HepG2 (cell line): ENCODE data around the gene CDK11B.
"Not testable (repeated sequence)": the region's sequence is repeated elsewhere in the genome, so short reads cannot be mapped to it uniquely, and the experiment has no call there.

ENCODE experiments used
- AHDC1 ChIP-seq: sonication (generic); formaldehyde crosslinking; IDR thresholded peaks from 2 replicates; pipeline ENCODE4 v1.5.1; 2020; ENCODE audit warnings: mild to moderate bottlenecking, missing genetic modification reagents, borderline replicate concordance
- ZNF326 ChIP-seq: sonication (generic); formaldehyde crosslinking; IDR thresholded peaks from 2 replicates; pipeline ENCODE4 v1.4.0; 2020; ENCODE audit warnings: missing genetic modification reagents, borderline replicate concordance

- not testable (repeated sequence) for TF ChIP-seq AHDC1 (CRISPR knock-in tag); ZNF326
Measured at GRCh38 chr1:1633409-1633808, 25.4 kb downstream of the CDK11B start.
